ENCODE data around the gene DSC1.
"Not testable (repeated sequence)": the region's sequence is repeated elsewhere in the genome, so short reads cannot be mapped to it uniquely, and the experiment has no call there.

The DSC1 gene

DNA sequence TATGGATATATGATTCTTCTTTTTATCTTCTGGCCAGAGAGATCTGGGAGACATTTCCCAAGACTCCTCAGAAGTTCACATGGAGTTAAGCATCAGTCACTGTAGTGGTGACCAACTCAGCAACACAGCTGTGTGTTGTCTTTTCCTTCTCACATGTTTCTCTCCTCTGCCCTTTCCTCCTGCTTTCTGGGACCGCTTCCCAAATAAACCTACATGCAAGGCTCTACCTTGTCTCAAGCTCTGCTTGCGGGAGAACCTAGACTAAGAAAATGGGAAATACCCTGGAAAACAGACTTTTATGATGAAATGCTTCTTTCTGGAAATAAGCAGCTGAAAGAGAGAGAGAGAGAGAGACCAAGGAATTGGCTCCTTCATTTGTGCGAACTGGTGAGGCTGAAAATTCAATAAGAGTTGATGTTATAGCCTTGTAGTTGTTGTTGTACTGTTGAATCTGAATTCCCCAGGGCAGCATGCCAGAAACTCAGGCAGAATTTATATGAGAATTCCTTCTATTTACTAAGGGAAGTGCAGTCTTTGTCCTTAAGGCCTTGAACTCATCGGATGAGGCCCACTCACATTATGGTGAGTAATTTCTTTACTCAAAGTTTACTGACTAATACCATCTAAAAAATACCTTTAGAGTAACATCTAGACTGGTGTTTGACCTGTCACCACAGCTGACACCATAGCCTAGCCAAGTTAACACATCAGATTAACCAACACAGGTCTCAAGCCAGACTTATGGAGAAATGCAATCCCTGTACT, 22.7 kb upstream of the DSC1 start:
- in situ Hi-C loops (cut with MboI; ENCODE audit: low pct_unique_long_range_greater_than_20kb, low sequenced_read_pairs) = no loop called here
- no peak for DNase-seq

DNA sequence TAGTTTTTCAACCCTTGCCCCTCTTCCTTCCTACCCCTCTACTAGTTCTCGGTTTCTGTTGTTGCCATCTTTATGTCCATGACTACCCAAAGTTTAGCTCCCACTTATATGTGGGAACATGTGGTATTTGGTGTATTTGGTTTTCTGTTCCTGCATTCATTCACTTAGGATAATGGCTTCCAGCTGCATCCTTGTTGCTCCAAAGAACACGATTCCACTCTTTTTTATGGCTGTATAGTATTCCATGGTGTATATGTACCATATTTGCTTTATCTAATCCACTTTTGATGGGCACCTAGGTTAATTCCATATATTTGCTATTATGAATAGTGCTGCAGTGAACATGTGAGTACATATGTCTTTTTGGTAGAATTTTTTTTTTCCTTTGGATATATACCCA, 20.6 kb upstream of the DSC1 start:
- in situ Hi-C loops (cut with MboI; ENCODE audit: low pct_unique_long_range_greater_than_20kb, low sequenced_read_pairs) = no loop called here
- DNase-seq = no peak

DNA sequence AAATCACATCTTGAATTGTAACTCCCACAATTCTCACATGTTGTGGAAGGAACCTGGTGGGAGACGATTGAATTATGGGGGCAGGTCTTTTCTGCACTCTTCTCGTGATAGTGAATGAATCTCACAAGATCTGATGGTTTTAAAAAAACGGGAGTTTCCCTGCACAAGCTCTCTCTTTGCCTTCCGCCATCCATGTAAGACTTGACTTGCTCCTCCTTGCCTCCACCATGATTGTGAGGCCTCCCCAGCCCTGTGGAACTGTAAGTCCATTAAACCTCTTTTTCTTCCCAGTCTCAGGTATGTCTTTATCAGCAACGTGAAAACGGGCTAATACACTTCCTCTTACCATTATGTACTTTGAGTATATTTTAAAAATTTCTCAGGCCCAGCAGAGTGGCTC, 14.7 kb upstream of the DSC1 start:
- DNase-seq; in situ Hi-C loops (cut with MboI; ENCODE audit: low pct_unique_long_range_greater_than_20kb, low sequenced_read_pairs): not testable (repeated sequence)

DNA sequence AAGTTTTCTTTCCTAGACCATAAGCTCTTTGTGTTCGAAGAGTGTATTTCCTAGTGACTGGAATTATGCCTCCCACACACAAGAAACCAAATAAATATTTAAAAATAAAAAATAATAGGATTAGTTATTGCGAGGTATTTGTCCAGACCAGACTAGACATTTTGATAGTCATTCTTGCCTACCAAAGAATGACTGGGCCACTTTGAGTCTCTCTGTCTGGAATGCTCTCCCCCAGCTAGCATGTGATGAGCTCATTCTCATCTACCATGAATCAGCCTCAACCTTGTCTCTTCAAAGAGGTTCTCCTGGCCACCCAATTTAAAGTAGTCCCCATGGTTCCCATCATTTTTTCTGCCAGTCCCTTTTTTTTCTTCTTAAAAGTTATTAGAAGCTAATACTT, 13.9 kb upstream of the DSC1 start:
- no peak for DNase-seq
- in situ Hi-C loops (cut with MboI; ENCODE audit: low pct_unique_long_range_greater_than_20kb, low sequenced_read_pairs) = no loop called here

DNA sequence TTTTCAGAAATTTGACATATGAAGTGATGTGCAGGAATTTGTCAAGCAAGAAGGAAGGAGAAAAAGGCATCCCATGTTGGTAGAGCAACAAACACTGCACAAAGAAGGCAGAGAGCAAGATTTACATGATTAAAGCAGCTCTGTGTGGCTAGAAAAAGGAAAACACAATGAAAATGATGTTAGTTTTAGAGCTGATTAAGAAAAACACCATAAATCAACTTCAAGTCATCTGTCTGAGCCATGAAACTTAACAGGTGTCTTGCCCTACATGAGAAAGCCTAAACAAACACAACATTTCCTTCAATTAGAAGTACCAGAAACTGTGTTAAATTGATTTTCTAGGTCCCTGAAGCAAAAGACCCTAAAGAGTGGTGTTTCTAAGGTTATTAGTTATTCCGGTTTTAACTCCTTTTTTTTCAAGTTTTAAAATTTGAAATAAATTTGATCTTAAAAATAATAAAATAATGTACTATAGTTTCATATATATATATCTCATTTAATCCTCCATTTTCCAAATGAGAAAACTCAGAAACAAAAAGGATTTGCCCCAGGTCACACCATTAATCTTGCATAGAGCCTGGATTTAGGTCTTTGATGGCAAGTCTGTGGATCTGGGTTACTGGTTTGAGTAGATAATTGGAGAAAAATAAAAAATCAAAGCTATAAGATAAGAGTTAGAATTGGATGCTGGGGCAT, 8.6 kb upstream of the DSC1 start:
- no peak for DNase-seq
- in situ Hi-C loops (cut with MboI; ENCODE audit: low pct_unique_long_range_greater_than_20kb, low sequenced_read_pairs) = no loop called here

DNA sequence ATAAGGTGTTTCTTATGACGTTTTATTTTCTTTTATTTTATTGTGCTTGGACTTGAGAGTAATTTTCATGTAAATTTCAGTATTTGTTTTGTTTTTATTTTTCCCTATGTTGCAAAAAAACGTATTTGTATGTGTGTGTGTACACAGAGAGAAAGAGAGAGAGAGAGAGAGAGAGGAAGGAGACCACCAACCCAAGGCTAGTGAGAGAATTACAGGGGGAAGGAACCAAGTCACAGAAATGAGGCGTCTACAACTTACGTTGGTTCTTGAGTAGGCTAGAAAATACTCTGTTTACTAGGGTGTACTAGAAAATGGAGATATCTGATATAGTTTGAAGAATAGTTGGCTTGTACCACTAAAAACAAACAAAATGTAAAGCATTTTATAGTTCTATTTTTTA, 7.7 kb upstream of the DSC1 start:
- no peak for DNase-seq
- in situ Hi-C loops (cut with MboI; ENCODE audit: low pct_unique_long_range_greater_than_20kb, low sequenced_read_pairs) = no loop called here

DNA sequence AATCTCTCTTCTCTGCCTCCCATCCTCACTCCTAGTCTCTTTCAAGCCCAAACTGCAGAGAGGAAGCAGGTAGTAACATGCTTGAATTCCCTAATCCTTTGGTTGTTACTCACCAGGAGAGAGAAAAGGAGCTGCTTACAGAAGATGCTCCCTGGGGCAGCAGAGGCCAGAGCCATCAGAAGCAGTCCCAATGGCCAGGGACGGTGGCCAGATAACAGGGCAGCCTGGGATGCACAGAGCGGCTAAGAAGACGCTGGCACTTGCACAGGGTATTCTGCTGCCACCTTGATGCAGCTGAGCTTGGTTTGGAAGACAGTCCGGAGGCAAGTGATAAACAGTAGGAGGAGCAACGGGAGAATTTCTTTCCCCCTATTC, 250 bp downstream of the DSC1 start:
- in situ Hi-C loops (cut with MboI; ENCODE audit: low pct_unique_long_range_greater_than_20kb, low sequenced_read_pairs) = no loop called here
- no peak for DNase-seq

DNA sequence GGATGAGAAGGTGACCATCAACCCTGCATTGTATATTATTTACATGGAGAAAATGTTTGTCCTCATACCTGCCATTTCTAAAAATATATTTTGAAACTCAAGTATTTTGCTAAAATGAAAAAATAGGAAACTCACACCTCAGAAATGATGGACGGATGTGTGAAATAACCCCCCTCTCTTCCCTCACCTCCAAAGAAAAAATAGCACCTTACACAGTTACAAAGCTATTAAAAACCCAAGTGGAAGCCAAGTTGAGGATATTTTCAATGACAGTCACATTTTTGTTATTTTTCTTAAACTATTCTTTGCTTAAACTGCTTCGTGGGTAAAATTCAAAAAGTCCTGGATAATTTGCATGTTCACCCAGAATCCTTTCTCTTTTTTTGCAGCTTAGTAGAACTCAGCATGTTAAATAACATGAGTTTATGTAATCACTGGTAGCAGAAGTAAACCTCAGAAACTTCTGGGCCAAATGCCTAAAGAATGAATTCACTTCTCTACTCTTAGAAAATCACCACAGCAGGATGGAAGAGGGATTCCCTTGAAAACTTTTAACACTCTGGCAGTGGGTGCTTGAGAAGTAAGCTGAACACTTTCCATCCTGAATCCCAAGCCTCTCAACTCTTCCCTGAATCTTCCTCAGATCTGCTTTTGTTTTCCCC, 768 bp downstream of the DSC1 start:
- in situ Hi-C loops (cut with MboI; ENCODE audit: low pct_unique_long_range_greater_than_20kb, low sequenced_read_pairs) = no loop called here
- no peak for DNase-seq

DNA sequence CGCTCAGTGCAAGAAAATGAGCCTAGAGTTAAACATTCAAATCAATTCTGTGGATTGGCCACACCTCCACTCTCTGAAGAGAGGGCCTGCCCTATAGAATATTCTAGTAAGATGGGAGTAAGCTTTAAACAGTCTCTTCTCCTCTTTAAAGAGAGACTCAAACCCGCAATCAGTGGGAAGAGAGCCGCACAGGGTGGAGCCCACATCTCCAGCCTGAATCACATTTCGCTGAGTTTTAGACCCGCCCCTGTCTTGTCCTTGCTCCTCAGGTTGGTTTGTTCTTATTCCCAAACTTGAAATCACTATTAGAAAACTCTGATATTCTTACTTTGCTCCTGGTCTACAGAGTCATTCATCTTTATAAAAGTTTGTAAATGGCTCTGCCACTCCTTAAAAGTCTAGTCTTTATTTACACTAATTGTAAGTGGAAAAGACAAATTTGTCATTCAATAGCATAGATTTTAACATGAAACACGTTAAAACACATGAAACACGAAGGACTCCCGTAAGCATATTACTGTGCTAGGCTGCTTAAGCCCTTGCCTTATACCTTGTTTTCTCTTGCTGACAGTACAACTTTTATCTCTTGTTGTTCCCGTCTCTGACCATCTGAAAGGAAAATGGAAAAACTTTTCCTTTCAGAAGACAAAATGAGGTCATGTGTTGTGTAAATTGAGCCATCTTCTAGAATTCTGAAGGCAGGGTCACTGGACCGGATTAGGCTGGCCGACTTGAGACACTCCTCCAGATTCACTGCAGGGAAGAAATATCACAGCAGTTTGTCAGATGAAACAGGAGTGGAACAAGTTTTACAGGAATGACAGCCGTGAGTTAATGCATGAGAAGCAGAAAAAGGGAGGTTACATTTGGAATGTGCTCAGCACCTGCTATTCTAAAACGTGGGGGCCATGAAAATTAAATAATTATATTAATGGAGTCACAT, 5.6 kb downstream of the DSC1 start:
- no peak for DNase-seq
- in situ Hi-C loops (cut with MboI; ENCODE audit: low pct_unique_long_range_greater_than_20kb, low sequenced_read_pairs) = no loop called here

DNA sequence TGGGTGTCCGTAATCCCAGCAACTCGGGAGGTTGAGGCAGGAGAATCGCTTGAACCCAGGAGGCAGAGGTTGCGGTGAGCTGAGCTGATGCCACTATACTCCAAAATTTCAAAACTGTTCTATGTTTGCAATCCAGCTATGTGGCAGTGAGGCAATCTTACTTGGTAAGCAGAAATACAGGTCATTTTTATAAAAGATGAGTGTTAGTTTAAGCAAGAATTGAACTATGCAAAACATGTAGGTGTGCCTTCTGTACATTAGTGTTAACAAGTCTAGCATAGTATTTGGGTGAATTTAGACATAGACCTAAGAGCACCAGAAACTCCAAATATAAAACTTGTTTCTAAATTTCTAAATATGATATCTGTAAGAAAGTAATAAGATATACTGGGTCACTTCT, 7.2 kb downstream of the DSC1 start:
- in situ Hi-C loops (cut with MboI; ENCODE audit: low pct_unique_long_range_greater_than_20kb, low sequenced_read_pairs) = no loop called here
- no peak for DNase-seq

DNA sequence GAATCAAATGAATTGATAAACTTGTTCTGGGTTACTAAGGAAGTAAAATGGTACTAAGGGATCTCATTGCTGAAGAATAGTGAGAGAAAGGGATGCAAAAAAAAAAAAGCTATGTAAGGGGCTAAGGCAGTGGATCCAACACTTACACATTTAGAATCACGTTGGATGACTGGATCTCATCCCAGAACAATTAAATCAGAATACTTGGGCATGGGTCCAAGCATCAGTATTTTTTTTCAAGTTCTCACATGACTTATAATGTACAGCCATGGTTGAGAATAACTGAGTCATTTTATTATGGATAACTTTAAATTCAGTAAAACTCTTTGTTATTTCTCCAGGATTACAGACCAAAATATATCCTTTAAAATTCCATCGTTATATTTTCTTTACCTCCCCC, 8.5 kb downstream of the DSC1 start:
- in situ Hi-C loops (cut with MboI; ENCODE audit: low pct_unique_long_range_greater_than_20kb, low sequenced_read_pairs) = no loop called here
- no peak for DNase-seq

DNA sequence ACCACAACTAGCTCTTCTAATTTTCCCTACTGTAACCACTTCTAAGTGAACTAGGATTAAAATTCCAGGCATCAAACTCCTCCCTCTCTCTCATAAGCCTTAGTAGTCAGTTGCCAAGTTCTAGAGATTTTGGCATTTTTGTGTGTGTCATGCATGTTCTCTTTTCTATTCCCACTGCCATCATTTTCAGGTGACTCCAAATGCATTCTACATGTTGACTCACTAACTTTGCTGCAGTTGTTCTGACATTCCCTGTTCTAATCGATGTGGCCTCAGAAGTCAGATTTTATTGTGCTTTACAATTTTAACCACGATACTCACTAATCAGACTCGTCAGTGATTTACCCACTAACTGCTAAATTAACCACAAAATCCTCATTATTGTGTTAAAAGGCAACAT, 13.3 kb downstream of the DSC1 start:
- DNase-seq = no peak
- in situ Hi-C loops (cut with MboI; ENCODE audit: low pct_unique_long_range_greater_than_20kb, low sequenced_read_pairs) = no loop called here

DNA sequence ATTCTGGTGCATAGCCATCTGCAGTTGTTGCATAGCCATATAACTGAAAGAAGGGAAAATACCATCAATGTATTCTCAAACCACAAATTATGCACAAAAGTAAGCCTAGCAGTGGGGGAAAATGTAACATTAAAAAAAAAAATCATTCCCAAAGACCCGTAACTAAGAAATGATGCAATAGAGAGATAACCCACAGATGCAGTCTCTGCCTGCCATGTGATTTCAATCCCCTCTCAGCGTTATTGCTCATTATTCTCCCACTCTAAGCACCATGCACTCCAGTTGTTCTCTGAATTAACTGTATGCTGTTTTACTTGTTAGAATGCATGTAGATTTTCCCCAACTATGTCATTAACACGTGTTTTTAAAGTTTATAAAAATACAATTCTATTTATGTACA, 14.1 kb downstream of the DSC1 start:
- no peak for DNase-seq
- in situ Hi-C loops (cut with MboI; ENCODE audit: low pct_unique_long_range_greater_than_20kb, low sequenced_read_pairs) = no loop called here

DNA sequence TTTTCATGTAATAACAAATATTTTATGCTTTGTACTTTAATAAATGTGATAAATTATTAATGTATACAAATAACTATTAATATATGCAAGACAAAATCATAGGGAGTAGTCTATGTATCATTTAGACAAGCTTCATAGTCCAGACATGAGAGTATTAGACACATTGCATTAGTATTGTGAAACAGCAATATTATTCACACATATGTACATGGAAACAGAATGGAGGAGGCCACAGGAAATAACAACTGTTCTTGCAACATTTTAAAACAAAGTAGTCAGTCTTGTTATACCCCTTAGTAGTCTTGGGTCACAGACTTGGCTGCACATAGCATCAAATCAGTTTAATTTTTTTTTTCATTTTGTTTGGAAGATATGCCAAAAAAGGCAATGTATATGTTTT, 15.8 kb downstream of the DSC1 start:
- no peak for DNase-seq
- in situ Hi-C loops (cut with MboI; ENCODE audit: low pct_unique_long_range_greater_than_20kb, low sequenced_read_pairs) = no loop called here

DNA sequence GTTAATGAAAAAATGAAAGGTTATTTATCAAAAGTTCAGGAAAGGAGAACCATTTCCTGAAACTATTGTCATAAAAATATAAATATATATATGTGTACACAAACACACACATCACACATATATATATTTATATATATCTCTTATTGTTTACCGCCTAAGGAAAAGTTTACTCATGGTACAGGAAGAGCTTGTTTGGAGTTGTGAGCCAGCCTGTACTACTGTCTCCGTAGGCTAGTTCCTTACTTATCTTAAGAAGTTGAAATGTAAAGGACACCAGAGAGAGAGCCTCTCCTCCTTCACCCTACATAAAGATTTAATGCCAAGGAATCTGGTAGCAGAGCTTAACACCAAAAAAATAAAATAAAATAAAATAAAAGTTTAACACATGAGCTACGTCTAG, 19.6 kb downstream of the DSC1 start:
- in situ Hi-C loops (cut with MboI; ENCODE audit: low pct_unique_long_range_greater_than_20kb, low sequenced_read_pairs) = no loop called here
- no peak for DNase-seq

DNA sequence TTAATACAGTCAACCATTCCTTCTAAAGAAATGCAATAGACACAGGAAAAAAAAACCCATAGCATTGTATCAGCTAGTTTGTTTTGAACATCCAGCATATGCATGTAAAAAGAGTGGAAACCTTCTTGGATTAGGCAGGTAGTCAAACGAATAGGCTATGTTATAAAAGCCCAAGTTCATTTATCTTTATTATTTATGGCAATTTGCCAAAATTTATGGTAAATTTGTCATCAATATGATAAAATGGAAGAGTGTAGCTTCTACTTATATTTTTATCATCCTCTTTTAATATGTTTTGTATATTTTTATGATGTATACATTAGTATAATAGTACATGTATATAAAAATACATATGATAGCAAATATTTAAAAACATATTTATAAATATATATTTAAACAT, 23.9 kb downstream of the DSC1 start:
- no peak for DNase-seq
- in situ Hi-C loops (cut with MboI; ENCODE audit: low pct_unique_long_range_greater_than_20kb, low sequenced_read_pairs) = no loop called here

DNA sequence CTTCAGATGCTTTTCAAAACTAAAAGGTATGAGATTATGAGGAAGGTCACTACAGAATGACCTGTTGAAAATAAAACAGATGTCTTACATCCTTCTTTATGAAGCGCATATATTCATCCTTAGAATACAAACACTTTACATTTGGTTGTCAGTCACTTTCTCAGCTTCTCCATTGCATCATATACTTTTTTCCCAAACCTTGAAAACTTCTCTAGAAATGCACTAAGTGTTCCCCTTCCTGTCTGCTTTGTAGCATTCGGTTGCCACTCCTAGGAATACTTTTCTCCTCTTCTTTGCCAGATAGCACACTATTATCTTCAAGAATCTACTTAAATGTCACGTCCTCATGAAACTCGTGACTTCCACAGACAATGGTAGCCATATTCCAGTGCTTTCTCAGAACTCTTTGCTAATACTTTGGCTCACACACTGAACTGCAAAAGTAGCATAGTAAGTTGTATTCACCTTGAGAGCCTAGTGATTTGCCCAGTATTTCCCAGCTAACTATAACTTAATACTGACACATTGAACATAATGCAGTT, 27.6 kb downstream of the DSC1 start:
- in situ Hi-C loops (cut with MboI; ENCODE audit: low pct_unique_long_range_greater_than_20kb, low sequenced_read_pairs) = no loop called here
- no peak for DNase-seq

DNA sequence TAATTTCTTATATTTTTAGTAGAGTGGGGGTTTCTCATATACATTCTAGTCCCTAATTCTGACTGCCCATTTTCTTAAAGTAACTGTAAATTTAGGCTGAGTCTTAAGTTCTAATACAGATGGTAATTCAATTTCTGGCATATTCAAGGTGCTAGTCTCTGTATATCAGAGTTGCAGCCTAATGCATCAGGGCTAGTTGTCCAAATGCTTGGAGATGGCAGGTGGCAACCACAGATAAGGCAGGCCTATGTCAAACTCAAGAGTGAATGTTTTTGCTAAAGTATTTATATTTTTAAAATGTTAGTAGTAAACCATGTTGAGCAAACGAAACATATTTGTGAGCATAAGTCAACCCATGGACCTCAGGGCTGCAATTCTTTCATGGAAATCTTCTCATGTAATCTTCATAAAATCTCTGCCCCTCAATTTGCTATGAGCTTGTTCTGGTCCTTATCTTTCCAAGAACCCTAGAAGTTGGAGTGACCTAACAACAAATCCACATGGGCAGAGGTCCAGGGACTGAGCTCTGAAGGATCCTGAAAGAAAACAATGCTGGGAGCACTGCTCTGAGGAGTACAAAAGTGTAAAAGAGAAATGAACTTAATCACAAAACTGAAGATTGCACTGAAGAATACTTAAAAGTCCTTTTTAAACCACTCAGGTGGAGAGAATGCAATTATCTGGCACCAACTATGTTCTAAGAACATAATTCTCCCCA, 33.1 kb downstream of the DSC1 start:
- in situ Hi-C loops (cut with MboI; ENCODE audit: low pct_unique_long_range_greater_than_20kb, low sequenced_read_pairs) = no loop called here
- DNase-seq = no peak

DNA sequence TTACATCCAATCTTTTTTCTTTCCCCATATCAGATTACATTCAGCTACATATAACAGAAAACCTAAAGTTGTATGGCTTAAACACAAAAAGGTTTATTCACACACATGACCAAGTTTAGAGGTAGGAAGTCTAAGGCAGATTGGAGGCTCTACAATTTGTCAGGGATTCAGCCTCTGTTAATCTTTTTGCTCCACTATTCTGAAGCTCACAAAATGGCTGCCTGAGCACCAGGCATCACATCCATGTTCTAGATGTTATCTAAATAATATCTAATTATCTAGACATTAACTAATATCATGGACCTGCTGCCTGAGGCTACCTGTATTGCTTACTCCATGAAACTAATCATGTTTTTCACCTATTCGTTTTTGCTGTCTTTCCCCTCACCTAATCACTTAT, 36.8 kb downstream of the DSC1 start:
- in situ Hi-C loops (cut with MboI; ENCODE audit: low pct_unique_long_range_greater_than_20kb, low sequenced_read_pairs) = no loop called here
- DNase-seq = no peak
